CD4-positive, CD25-positive, alpha-beta regulatory T cell (primary cell): ENCODE data around the gene HGD. TPM values are rescaled to one million over a fixed set of nuclear protein-coding genes. Genes with fewer than 3 reads are reported as not detected.
"Not testable (repeated sequence)": the region's sequence is repeated elsewhere in the genome, so short reads cannot be mapped to it uniquely, and the experiment has no call there.

Experiments
- ATAC-seq, 2 donors: fragments of 150-1000 bp; cut with Tn5 transposase; one replicate each; pipeline ENCODE4 v1.10.0; 2021; ENCODE audit warnings: low read depth in 2 of 2, moderate number of reproducible peaks in 2 of 2, moderate library complexity in 1 of 2
- DNase-seq, 3 donors: peaks; one replicate each; pipeline versions ENCODE4 v3.0.0 to v3.0.0-alpha.2; 2012 to 2022; ENCODE audit warnings: mixed read lengths in 1 of 3
- H3K27ac ChIP-seq: one replicate; pipeline ENCODE4 v1.7.0; 2013; ENCODE audit warnings: mild to moderate bottlenecking, low read length; ENCODE audit not compliant: insufficient read depth, poor library complexity, severe bottlenecking
- H3K27me3 ChIP-seq: one replicate; pipeline ENCODE4 v1.7.0; 2013; ENCODE audit warnings: low read length; ENCODE audit not compliant: control insufficient read depth, insufficient read depth
- H3K36me3 ChIP-seq: one replicate; pipeline ENCODE4 v1.7.0; 2013; ENCODE audit warnings: mild to moderate bottlenecking, low read length, moderate library complexity; ENCODE audit not compliant: control insufficient read depth, insufficient read depth
- H3K4me1 ChIP-seq: 2 replicates; pipeline ENCODE4 v1.7.0; 2013; ENCODE audit warnings: mild to moderate bottlenecking, low read length; ENCODE audit not compliant: insufficient read depth, control insufficient read depth, poor library complexity, severe bottlenecking
- H3K4me3 ChIP-seq: one replicate; pipeline ENCODE4 v1.7.0; 2013; ENCODE audit warnings: low read depth, mild to moderate bottlenecking, low read length, moderate library complexity
- H3K9me3 ChIP-seq, 2 experiments: 1 replicate in 1 of 2; 2 replicates in 1 of 2; pipeline ENCODE4 v1.7.0; 2013; ENCODE audit warnings: low read length in 2 of 2, mild to moderate bottlenecking in 1 of 2, moderate library complexity in 1 of 2; ENCODE audit not compliant: control insufficient read depth in 2 of 2
- H3K27ac Mint-ChIP-seq, 3 donors: one replicate each; pipeline ENCODE4 v1.8.0; 2020 to 2022; ENCODE audit warnings: mild to moderate bottlenecking in 3 of 3, mixed read lengths in 3 of 3, moderate library complexity in 2 of 3
- H3K27me3 Mint-ChIP-seq: one replicate; pipeline ENCODE4 v1.8.0; 2022; ENCODE audit warnings: mild to moderate bottlenecking, mixed read lengths
- H3K36me3 Mint-ChIP-seq: one replicate; pipeline ENCODE4 v1.8.0; 2020; ENCODE audit warnings: mixed read lengths
- H3K4me1 Mint-ChIP-seq, 4 donors: one replicate each; pipeline ENCODE4 v1.8.0; 2020 to 2022; ENCODE audit warnings: mixed read lengths in 4 of 4, mild to moderate bottlenecking in 1 of 4
- H3K4me3 Mint-ChIP-seq, 4 donors: one replicate each; pipeline ENCODE4 v1.8.0; 2020 to 2022; ENCODE audit warnings: mild to moderate bottlenecking in 4 of 4, mixed read lengths in 4 of 4, moderate library complexity in 3 of 4
- H3K9me3 Mint-ChIP-seq, 7 donors: one replicate each; pipeline ENCODE4 v1.8.0; 2020 to 2022; ENCODE audit warnings: mixed read lengths in 7 of 7, mild to moderate bottlenecking in 3 of 7, moderate library complexity in 2 of 7
- polyA plus RNA-seq, 4 donors: library from polyadenylated mRNA; unstranded; fragments of 300-500 nt; fragmentation: Illumina TruSeq; gene quantifications; one replicate each; pipeline ENCODE4 v1.2.3, GENCODE V29; 2021
- total RNA-seq: library from RNA; stranded (reverse); gene quantifications from one replicate; pipeline ENCODE4 v1.2.3, GENCODE V29; 2022

Gene HGD
- total and polyA plus RNA-seq, 5 donors from 2014 or later = 0.25 to 4.7 TPM; not detected in 3

DNA sequence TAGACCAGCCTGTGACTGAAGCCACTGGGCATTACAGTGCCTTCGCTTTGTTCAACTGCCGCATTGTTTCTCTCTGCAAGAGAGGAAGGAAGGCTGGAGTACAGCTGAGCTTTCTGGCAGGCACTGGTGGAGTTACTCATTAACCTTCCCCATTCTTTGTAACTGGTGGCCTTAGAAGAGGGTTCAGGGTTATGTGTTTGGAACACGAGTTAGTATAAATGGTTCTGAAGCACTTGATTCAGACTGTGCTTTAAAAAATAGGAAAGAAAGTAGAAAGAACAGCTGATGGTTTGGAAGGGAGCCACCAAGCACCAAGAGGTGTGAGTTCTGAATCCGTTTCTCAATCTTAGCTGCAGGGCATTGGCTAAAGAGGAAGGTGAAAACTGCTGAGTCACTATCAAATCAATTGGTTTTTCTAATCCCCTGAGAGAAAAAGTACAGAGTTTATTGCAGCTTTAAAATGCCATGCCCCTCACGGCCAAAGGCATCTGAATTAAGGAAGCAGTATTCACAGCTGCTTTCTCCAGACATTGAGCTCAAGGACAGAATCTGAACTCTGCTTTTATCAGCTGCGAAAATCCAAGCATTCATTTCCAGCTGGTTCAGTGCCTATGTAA lies 3.6 kb downstream of the HGD start:
- Mint-ChIP-seq H3K27ac (no peak overlapping the region), H3K9me3 (peaks cover 0 to 15% (median 5%) of the 10 kb centered on the region in 7 donors), H3K27me3 (no peaks in the 10 kb centered on the region), H3K4me1 (peaks cover 6 to 12% (median 10%) of the 10 kb centered on the region in 4 donors), H3K4me3 (no peak overlapping the region), H3K36me3 (peaks cover 3% of the 10 kb centered on the region)
- H3K4me3 ChIP-seq = no peak overlapping the region
- DNase-seq (peak in 1 of 3 donors; percentile 17), ATAC-seq (no peak)
- no peaks in the 10 kb centered on the region for H3K4me1 ChIP-seq
- H3K27ac ChIP-seq = no peak overlapping the region
- H3K27me3 ChIP-seq = peaks cover 4% of the 10 kb centered on the region
- H3K9me3 ChIP-seq = no peaks in the 10 kb centered on the region
- H3K36me3 ChIP-seq = no peaks in the 10 kb centered on the region

DNA sequence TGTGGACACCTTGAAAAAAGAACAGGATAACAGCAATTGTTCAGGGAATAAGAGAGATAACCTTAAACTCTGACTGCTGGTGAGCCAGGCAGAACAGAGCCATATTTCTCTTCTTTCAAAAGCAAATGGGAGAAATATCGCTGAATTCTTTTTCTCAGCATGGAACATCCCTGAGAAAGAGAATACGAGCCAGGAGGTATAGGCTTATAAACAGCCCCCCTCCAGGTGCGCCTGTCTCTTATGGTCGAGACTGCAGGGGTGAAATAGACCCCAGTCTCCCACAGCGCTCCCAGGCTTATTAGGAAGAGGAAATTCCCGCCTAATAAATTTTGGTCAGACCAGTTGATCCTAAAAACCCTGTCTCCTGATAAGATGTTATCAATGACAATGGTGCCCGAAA lies 4.8 kb downstream of the HGD start:
- not testable (repeated sequence) for H3K27ac Mint-ChIP-seq, H3K27me3 ChIP-seq, H3K4me1 ChIP-seq, H3K4me3 Mint-ChIP-seq, H3K4me3 ChIP-seq, H3K27me3 Mint-ChIP-seq, H3K9me3 ChIP-seq, DNase-seq, ATAC-seq, H3K36me3 ChIP-seq, H3K27ac ChIP-seq, H3K36me3 Mint-ChIP-seq
- peaks cover 4 to 11% (median 8%) of the 10 kb centered on the region in 4 donors for H3K4me1 Mint-ChIP-seq
- peaks cover 0 to 15% (median 5%) of the 10 kb centered on the region in 7 donors for H3K9me3 Mint-ChIP-seq

DNA sequence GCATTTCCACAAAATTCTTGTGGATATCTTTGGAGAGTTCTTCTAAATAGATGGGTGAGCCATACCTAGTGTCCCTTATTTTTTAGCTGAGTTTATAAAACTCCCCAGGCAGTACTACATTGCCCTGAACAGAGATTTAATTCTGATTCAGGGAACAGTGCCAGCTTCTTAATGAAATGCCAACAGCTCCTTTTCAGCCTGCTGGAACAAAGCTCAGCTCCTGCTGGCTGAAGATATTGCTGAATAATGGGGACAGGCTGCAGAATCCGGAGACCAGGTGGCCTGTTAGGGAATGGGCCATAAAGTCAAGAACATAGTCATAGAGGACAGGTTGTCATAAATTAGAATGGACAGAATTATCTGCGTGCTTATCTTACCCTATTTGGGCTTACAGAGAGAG lies 8.9 kb downstream of the HGD start:
- Histone ChIP-seq H3K9me3 (no peaks in the 10 kb centered on the region), H3K27ac (no peak overlapping the region), H3K36me3 (no peaks in the 10 kb centered on the region), H3K27me3 (peaks cover 4% of the 10 kb centered on the region), H3K4me3 (no peak overlapping the region), H3K4me1 (no peaks in the 10 kb centered on the region)
- ATAC-seq (no peak), DNase-seq (no peak)
- Mint-ChIP-seq H3K4me3 (no peak overlapping the region), H3K27ac (peak overlapping the region in 2 of 3 donors; percentile 18 to 50), H3K9me3 (peaks cover 0 to 14% (median 5%) of the 10 kb centered on the region in 7 donors), H3K4me1 (peaks cover 0 to under 1% (median 0%) of the 10 kb centered on the region in 4 donors), H3K36me3 (peaks cover 3% of the 10 kb centered on the region), H3K27me3 (no peaks in the 10 kb centered on the region)

DNA sequence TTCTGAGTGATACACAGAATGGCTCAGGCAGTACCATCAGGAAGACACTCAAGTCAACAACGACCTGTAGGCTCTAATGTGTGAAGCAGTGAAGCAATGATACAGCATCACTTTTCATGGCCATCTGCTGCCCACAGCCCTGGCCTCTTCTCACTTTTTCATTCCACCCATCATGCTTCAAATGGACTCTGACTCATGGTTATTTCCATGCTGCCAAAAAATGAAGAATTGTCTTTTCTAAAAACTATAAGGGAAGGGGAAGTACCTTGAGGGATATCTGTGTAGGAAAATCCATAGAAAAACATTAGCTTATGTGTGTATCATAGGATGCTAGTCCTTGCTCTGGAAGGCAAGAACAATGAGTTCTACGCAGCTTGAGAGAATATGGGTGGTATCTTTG lies 11.5 kb downstream of the HGD start:
- peaks cover 7% of the 10 kb centered on the region for H3K27me3 Mint-ChIP-seq
- H3K4me3 Mint-ChIP-seq = no peak overlapping the region
- DNase-seq (no peak), ATAC-seq (no peak)
- Histone ChIP-seq H3K9me3 (no peaks in the 10 kb centered on the region), H3K27me3 (no peaks in the 10 kb centered on the region), H3K36me3 (no peaks in the 10 kb centered on the region), H3K4me3 (no peak overlapping the region), H3K27ac (no peak overlapping the region), H3K4me1 (no peaks in the 10 kb centered on the region)
- H3K36me3 Mint-ChIP-seq = no peaks in the 10 kb centered on the region
- H3K4me1 Mint-ChIP-seq = no peaks in the 10 kb centered on the region
- H3K9me3 Mint-ChIP-seq = peaks cover 0 to 2% (median 0%) of the 10 kb centered on the region in 7 donors
- H3K27ac Mint-ChIP-seq = no peak overlapping the region

DNA sequence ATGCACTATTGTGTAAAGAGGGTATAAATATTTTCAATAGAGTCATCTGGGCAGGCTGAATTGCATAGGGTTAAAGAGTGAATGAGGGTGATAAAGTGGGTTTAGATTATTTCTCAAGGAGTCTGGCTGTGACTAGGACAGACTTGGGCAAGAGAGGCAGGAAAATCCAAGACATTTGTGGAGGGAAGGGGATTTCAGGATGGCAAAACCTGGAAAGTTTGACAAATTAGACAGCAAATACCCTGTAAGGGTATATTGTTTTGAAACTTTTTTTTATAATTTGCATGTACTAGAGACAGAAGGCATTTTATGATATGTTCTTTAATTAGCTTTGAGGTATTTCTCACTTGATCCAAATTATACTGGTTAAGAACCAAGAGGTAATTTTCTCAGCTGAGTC lies 17.1 kb downstream of the HGD start:
- H3K4me1 ChIP-seq = no peaks in the 10 kb centered on the region
- no peaks in the 10 kb centered on the region for H3K27me3 ChIP-seq
- DNase-seq = no peak
- no peaks in the 10 kb centered on the region for H3K36me3 Mint-ChIP-seq
- no peaks in the 10 kb centered on the region for H3K36me3 ChIP-seq
- H3K27me3 Mint-ChIP-seq = peaks cover 22% of the 10 kb centered on the region
- no peak overlapping the region for H3K4me3 ChIP-seq
- H3K27ac ChIP-seq = no peak overlapping the region
- peaks cover 0 to 6% (median 0%) of the 10 kb centered on the region in 7 donors for H3K9me3 Mint-ChIP-seq
- H3K9me3 ChIP-seq = no peaks in the 10 kb centered on the region
- no peak for ATAC-seq
- H3K4me1 Mint-ChIP-seq = peaks cover 0 to 2% (median 0%) of the 10 kb centered on the region in 4 donors
- no peak overlapping the region for H3K4me3 Mint-ChIP-seq
- H3K27ac Mint-ChIP-seq = no peak overlapping the region

DNA sequence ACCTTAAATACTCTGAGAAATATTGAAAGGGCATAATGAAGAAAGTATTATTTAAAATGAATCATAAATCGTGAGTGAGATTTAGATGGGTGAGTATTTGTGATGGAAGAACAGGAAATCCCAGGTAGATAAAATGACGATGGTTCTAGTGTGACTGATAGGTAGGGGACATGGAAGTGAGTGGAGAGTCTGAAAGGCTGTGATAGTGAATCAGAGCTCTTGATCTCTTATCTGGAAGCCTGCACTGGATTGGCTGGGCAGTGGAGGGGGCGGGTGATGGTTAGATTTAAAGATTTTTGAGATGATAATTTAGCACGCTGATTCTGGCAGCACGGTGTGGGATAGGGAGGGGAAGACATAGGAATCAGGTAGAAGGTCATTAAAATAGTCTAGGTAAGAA lies 20.1 kb downstream of the HGD start:
- Histone ChIP-seq H3K9me3 (no peaks in the 10 kb centered on the region), H3K36me3 (no peaks in the 10 kb centered on the region), H3K27me3 (no peaks in the 10 kb centered on the region), H3K27ac (no peak overlapping the region), H3K4me1 (no peaks in the 10 kb centered on the region), H3K4me3 (no peak overlapping the region)
- Mint-ChIP-seq H3K27me3 (peaks cover 22% of the 10 kb centered on the region), H3K4me1 (peaks cover 0 to 2% (median 0%) of the 10 kb centered on the region in 4 donors), H3K36me3 (no peaks in the 10 kb centered on the region), H3K4me3 (no peak overlapping the region), H3K27ac (peak overlapping the region in 1 of 3 donors; percentile 1), H3K9me3 (peaks cover 0 to 8% (median 0%) of the 10 kb centered on the region in 7 donors)
- ATAC-seq = no peak
- no peak for DNase-seq

DNA sequence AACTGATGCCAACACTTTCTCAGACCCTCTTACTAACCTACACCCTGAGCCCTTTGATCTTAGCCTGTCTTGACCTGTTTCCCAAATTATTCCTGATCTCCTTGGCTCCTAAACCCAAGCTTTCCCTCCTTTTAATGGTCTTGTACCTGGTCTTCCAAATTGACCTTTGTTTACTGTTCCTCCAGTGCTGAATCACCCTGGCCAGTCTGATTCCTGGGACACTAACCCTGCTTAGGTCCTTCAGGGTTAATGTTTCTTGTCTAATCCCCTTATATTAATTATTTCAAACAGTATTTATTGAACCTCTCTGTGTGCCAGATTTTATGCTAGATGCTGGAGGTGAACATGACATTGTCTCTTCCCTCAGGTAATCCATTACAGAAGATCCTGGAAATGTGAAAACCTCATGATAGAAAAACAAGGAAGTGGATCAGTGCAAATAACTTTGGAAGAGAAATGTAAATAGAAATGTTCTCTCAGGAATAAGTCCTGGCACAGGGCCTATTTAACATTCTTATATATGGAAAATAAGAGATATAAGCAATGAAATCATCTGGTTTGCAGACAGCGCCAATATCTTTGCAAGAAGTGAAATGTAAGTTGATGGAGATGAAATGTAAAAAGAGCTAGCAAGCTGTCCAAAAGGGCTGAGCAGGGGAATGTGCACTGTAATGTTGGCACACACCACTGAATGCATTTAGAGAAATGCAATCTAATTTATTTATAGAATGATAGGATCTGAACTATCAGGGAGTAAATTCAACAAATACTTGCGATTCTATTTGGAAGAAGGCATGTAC lies 20.7 kb downstream of the HGD start:
- no peak overlapping the region for H3K4me3 Mint-ChIP-seq
- no peaks in the 10 kb centered on the region for H3K27me3 ChIP-seq
- peaks cover 22% of the 10 kb centered on the region for H3K27me3 Mint-ChIP-seq
- H3K27ac ChIP-seq = no peak overlapping the region
- H3K4me1 Mint-ChIP-seq = peaks cover 0 to 2% (median 0%) of the 10 kb centered on the region in 4 donors
- no peaks in the 10 kb centered on the region for H3K36me3 Mint-ChIP-seq
- H3K9me3 Mint-ChIP-seq = peaks cover 0 to 10% (median 0%) of the 10 kb centered on the region in 7 donors
- peak overlapping the region in 2 of 3 donors; percentile 1 to 82 for H3K27ac Mint-ChIP-seq
- ATAC-seq (no peak), DNase-seq (no peak)
- no peaks in the 10 kb centered on the region for H3K36me3 ChIP-seq
- H3K9me3 ChIP-seq = no peaks in the 10 kb centered on the region
- H3K4me1 ChIP-seq = no peaks in the 10 kb centered on the region
- H3K4me3 ChIP-seq = no peak overlapping the region
